Uterus (tissue), 2 donors: ENCODE data around the gene ELOVL2.

Experiments
- POLR2A ChIP-seq, 2 donors: fragments of 450-650 bp; IDR thresholded peaks; one replicate each; pipeline ENCODE4 v1.6.1; 2016; ENCODE audit warnings: antibody characterized with exemption in 2 of 2, mild to moderate bottlenecking in 1 of 2, moderate library complexity in 1 of 2
- TF ChIP-seq, protein P1 (sequence below), 4 experiments: fragments of 200-600 bp in 2 of 4; fragments of 450-650 bp in 2 of 4; sonication (generic) in 2 of 4; IDR thresholded peaks; one replicate each; pipeline ENCODE4 v1.5.1; 2016 to 2019; ENCODE audit warnings: antibody characterized with exemption in 4 of 4, mild to moderate bottlenecking in 2 of 4, moderate library complexity in 1 of 4

GRCh38 chr6:10945845-10946244 lies 98.3 kb downstream of the ELOVL2 start:
- TF ChIP-seq, protein P1, sequence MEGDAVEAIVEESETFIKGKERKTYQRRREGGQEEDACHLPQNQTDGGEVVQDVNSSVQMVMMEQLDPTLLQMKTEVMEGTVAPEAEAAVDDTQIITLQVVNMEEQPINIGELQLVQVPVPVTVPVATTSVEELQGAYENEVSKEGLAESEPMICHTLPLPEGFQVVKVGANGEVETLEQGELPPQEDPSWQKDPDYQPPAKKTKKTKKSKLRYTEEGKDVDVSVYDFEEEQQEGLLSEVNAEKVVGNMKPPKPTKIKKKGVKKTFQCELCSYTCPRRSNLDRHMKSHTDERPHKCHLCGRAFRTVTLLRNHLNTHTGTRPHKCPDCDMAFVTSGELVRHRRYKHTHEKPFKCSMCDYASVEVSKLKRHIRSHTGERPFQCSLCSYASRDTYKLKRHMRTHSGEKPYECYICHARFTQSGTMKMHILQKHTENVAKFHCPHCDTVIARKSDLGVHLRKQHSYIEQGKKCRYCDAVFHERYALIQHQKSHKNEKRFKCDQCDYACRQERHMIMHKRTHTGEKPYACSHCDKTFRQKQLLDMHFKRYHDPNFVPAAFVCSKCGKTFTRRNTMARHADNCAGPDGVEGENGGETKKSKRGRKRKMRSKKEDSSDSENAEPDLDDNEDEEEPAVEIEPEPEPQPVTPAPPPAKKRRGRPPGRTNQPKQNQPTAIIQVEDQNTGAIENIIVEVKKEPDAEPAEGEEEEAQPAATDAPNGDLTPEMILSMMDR (IDR thresholded peaks at IDR 0.05), result no peak
- TF ChIP-seq POLR2A (IDR thresholded peaks at IDR 0.05), result no peak
